WERI-Rb-1 (cell line): ENCODE results near the gene MRM1.
A peak's percentile ranks its signal among the peaks of the same experiment; 100 is the strongest.

ENCODE experiments used
- DNase-seq: peaks from one replicate; pipeline ENCODE4 v3.0.0-alpha.2; 2020
- H3K27ac ChIP-seq: fragments of 250-450 bp; sonication (Bioruptor Pico); 2 replicates; pipeline ENCODE4 v1.5.1; 2020; ENCODE audit warnings: mild to moderate bottlenecking, moderate library complexity
- H3K27me3 ChIP-seq: fragments of 250-450 bp; sonication (Bioruptor Pico); 2 replicates; pipeline ENCODE4 v1.5.1; 2021; ENCODE audit warnings: mild to moderate bottlenecking, low read depth, moderate library complexity; ENCODE audit not compliant: insufficient read depth, severe bottlenecking
- H3K36me3 ChIP-seq: fragments of 250-450 bp; sonication (Bioruptor Pico); 2 replicates; pipeline ENCODE4 v1.5.1; 2020; ENCODE audit warnings: mild to moderate bottlenecking, moderate library complexity
- H3K4me3 ChIP-seq: 2 replicates; pipeline ENCODE4 v1.5.1; 2011; ENCODE audit warnings: low read depth, mild to moderate bottlenecking, control low read depth, low read length
- H3K9me3 ChIP-seq: fragments of 250-450 bp; sonication (Bioruptor Pico); 2 replicates; pipeline ENCODE4 v1.5.1; 2021; ENCODE audit warnings: mild to moderate bottlenecking, moderate library complexity; ENCODE audit not compliant: severe bottlenecking
- TF ChIP-seq, protein P1 (sequence below): IDR thresholded peaks from 2 replicates; pipeline ENCODE4 v1.5.1; 2011; ENCODE audit warnings: low read depth, mild to moderate bottlenecking, control low read depth, inconsistent platforms, low read length

MRM1 gene

GRCh38 chr17:36583787-36584186 is 17.6 kb upstream of the MRM1 start:
- DNase-seq = no peak
- Histone ChIP-seq H3K9me3 (no peaks in the 10 kb centered on the region), H3K4me3 (no peak overlapping the region), H3K27me3 (no peaks in the 10 kb centered on the region), H3K27ac (no peak overlapping the region), H3K36me3 (peaks cover 76% of the 10 kb centered on the region)
- TF ChIP-seq, protein P1, sequence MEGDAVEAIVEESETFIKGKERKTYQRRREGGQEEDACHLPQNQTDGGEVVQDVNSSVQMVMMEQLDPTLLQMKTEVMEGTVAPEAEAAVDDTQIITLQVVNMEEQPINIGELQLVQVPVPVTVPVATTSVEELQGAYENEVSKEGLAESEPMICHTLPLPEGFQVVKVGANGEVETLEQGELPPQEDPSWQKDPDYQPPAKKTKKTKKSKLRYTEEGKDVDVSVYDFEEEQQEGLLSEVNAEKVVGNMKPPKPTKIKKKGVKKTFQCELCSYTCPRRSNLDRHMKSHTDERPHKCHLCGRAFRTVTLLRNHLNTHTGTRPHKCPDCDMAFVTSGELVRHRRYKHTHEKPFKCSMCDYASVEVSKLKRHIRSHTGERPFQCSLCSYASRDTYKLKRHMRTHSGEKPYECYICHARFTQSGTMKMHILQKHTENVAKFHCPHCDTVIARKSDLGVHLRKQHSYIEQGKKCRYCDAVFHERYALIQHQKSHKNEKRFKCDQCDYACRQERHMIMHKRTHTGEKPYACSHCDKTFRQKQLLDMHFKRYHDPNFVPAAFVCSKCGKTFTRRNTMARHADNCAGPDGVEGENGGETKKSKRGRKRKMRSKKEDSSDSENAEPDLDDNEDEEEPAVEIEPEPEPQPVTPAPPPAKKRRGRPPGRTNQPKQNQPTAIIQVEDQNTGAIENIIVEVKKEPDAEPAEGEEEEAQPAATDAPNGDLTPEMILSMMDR = no peak

DNA sequence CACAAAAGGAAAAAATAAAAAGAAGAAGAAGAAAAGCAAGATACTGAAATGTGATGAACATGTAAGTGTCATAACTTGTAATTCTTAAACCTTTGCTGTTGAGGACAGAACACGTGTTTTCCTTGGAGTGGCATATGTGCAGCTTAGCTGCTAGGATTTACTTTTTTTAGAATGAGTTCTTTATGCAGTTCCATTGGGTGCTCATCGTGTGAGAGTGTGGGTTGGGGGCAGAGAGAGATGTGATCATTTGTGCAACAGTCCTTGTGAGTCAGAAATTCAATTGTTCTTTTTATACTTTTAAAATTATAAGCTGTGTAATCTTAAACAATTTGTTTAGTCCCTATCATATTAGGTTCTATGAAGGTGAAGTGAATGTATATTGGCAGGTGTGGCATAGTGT is 15.2 kb upstream of the MRM1 start:
- H3K36me3 ChIP-seq = peaks cover 62% of the 10 kb centered on the region

GRCh38 chr17:36590082-36590481 is 11.3 kb upstream of the MRM1 start:
- no peak for DNase-seq
- Histone ChIP-seq H3K4me3 (no peak overlapping the region), H3K36me3 (peaks cover 49% of the 10 kb centered on the region), H3K27me3 (no peaks in the 10 kb centered on the region), H3K27ac (no peak overlapping the region), H3K9me3 (no peaks in the 10 kb centered on the region)
- TF ChIP-seq, protein P1 = no peak

More for the DNA sequence above, 15.2 kb upstream of the MRM1 start:
- Histone ChIP-seq H3K4me3 (no peak overlapping the region), H3K9me3 (no peaks in the 10 kb centered on the region), H3K27ac (peak overlapping the region; percentile 25), H3K27me3 (no peaks in the 10 kb centered on the region)
- DNase-seq = no peak
- TF ChIP-seq, protein P1 = no peak

- H3K27ac ChIP-seq = peak within 1 kb of the TSS; percentile 84
- peak within 1 kb of the TSS; percentile 77 for H3K4me3 ChIP-seq
- DNase-seq = peak; percentile 87
- no peaks in the 10 kb centered on the region for H3K27me3 ChIP-seq
- TF ChIP-seq, protein P1 = no peak
- H3K9me3 ChIP-seq = no peaks in the 10 kb centered on the region
- H3K36me3 ChIP-seq = peaks cover 48% of the 10 kb centered on the region
These were observed 9.7 kb upstream of the MRM1 start, which contains the start of gene DHRS11 for GRCh38 chr17:36591434-36592315. TSS of gene DHRS11 (plus strand) at chr17:36591879. CDS start at chr17:36592010, 131 bp downstream.

- peak; percentile 46 for DNase-seq
- Histone ChIP-seq H3K9me3 (no peaks in the 10 kb centered on the region), H3K27me3 (no peaks in the 10 kb centered on the region), H3K36me3 (peaks cover 45% of the 10 kb centered on the region), H3K4me3 (peak overlapping the region; percentile 77), H3K27ac (peak overlapping the region; percentile 84)
- TF ChIP-seq, protein P1 = no peak
These were observed 9.1 kb upstream of the MRM1 start for GRCh38 chr17:36592316-36592715.
